OCI-M2 (cell line): ENCODE results near the gene INPP5K.
"Not testable (repeated sequence)": the region's sequence is repeated elsewhere in the genome, so short reads cannot be mapped to it uniquely, and the experiment has no call there.

Experiments used
- DNase-seq: peaks from one replicate; lab custom pipeline; 2025; ENCODE audit not compliant: unreplicated experiment; lab: John Stamatoyannopoulos, UW

INPP5K gene

DNA sequence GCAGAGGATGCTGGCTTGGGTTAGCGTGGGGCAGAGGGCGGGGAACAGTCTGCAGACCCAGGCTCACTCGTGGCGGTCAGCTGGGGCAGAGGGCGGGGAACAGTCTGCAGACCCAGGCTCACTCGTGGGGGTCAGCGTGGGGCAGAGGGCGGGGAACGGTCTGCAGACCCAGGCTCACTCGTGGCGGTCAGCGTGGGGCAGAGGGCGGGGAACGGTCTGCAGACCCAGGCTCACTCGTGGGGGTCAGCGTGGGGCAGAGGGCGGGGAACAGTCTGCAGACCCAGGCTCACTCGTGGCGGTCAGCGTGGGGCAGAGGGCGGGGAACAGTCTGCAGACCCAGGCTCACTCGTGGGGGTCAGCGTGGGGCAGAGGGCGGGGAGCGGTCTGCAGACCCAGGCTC lies 7.7 kb downstream of the INPP5K start:
- not testable (repeated sequence) for DNase-seq

DNA sequence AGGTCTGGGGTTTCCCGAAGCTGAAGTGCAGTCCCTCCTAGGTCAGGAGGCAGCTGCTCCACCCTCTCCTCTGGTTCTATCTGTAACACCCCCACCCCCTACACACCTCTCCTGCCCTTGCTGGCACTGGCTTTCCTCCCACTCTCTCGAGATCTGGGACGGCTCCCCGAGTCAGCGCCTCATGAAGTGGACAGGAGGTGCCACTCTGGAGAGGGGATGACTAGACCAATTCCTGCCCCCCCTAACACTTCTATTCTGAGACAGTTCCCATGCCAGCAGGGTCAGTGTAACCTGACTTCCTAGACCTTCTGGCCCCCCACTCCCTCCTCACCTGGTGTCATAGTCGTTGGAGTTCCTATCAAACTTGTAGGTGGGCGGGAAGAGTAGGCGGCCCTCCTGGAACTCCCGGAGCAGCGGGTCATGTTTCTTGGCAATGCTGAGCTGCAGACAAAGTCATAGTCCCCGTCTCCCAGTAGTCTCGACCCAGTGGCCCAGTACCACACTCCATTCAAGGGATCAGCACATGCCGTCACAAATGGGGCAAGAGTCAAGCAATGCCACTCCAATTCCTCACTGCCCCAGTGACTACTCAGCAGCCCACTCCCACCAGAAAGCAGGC lies 9.7 kb downstream of the INPP5K start:
- no peak for DNase-seq

DNA sequence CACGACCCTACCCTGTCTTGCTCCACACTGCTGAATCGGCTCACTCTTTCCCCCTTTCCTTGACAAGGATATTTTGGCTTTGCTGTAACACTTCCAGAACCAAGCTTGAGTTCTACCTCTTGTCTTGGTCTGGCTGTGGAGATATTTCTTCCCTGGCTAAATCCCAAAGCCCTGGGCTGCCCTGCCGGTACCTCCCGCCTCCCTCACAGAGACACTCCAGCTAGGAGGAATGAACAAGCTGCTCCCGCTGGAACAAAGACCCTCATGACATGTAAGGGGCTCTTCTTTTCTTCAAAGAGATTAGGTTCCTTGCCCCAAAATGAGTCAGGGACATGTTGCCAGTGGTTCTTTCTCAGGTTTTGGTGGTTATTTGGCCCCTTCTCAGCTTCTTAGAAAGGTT lies 10.8 kb downstream of the INPP5K start:
- DNase-seq: no peak

DNA sequence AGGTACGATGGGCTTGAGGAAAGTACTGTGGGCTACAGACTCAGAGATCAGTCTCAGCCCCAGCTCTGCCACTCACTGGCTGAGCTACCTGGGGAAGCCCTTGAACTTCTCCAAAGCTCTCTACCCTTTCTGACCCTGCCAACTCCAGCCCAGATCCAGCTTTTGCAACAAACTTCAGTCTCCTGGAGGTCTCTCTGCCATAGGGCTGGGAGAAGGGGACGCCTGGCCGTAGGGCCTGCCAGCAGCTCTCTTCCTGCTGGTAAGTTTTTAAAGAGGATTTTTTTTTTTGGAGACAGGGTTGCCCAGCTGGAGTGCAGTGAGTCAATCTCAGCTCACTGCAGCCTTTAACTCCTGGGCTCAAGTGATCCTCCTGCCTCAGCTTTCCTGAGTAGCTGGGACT lies 11.5 kb downstream of the INPP5K start:
- no peak for DNase-seq

DNA sequence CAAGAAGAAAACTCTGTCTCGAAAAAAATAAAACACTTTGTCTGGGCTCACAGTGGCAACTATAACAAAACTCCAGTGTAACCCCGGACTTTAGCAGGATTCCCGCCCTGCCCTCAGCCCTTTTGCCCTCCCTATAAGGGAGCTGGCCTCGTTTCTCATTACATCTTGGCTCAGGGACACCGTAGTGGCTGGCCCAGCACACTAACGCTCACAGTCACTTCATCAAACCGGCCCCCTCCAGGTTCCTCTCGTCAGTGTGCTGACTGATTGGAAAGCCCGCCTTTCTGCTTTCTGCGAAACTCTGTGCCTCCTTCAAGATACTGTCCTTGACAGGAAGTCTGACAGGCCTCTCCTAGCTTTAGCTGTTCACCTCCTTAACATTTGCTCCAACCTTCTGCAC lies 12.7 kb downstream of the INPP5K start:
- no peak for DNase-seq

DNA sequence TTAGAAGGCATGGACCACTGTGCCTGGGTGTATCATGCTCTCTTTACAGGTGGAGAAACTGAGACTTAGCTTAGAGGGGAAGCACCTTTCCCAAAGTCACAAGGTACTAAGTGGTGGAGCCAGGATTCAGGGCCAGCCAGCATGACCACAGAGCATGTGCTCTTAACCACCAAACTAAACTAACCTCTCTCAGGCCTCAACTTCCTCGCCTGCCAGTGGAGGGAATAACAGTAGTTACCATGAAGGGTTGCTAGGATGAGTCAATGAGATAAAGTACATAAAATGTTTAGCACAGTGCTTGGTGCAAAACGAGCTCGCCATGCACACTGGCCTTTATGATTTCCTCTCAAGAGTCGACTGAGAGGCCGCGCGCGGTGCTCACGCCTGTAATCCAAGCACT lies 17.5 kb downstream of the INPP5K start:
- DNase-seq: no peak

DNA sequence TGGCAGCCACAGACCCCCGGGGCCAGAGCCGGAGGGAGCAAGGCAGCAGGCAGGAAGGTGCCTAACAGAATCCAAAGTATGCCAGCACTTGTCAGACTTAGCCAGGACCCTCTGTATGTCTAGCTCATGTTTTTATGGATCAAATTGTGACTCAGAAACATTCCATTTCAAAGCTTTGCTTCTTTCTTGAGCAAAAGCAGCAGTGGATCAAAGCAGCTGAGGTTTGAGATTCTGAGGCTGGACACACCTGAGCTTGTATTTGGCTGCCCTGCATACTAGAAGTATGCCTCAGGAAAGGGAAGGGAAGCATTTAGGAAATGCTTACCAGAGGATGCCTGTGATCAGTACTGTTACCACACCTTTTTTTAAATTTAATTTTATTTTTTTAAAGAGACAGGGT lies 18.2 kb downstream of the INPP5K start:
- no peak for DNase-seq

DNA sequence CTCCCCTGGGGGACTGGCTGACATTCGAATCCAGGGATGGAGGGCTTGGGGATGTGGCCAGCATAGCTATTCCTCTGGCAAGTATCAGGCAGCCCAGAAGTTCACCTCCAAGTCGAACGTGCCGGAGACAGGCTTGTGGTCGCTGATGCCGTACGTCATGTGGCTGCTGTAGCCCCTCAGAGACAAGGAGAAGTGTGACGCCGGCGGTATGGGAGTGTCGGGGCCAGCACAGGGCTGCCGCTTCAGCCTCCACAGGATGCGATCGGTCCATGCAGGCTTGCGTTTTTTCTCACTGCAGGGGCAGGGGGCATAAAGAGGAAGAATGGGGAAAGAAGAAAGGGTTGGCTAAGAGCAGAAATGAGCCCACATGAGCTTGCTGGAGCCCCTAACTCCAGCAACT lies 18.6 kb downstream of the INPP5K start:
- no peak for DNase-seq

DNA sequence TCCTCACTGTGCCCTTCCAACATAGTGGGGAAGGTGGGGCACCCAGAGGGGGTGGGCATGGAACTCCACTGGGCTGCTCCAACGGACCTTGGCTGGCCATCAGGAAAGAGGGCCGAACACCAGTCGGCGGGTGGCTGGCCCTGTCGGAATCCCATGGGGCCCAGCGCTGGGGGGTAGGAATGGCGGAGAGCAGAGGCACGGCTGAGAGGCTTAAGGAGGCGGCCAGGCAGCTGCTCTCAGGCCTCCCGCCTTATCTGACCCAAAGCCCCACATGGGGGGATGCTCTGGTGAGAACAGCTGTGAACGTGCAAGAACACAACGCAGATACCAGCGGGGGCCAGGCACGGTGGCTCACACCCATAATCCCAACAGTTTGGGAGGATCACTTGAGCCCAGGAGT lies 19.5 kb downstream of the INPP5K start:
- no peak for DNase-seq

DNA sequence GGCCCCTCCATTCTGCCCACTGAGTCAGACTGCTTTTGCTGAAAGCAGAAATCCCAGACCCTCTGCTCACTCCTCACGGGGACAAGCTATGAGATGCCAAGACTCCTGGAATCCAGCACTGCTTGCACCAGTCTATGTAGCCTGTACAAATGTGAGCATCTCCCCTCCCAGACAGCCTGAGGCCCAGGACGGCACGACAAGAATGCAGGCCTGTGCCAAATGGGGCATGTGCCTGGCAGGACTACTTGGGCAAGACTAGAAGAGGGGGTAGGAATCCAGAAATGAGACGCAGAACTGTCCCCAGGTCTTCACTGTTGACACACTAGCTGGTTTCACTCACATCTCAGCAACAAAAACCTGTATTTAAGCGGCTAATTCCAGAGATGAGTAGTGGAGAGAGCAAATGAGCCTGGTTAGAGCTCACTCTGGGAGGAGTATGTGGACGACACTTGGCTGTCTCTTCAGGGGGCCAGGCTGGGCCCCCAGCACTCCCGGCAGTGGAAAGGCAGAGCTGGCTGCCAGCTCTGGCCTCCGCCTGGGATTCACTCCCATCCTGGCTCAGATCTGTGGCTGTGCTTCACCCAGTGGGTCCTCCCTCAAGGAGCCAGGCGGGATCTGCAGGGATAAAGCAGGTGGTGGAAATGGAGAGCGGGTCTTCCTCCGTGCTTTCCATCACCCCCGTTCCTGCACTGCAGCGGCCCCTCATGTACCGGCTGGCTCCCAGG lies 21.0 kb downstream of the INPP5K start:
- DNase-seq: no peak

DNA sequence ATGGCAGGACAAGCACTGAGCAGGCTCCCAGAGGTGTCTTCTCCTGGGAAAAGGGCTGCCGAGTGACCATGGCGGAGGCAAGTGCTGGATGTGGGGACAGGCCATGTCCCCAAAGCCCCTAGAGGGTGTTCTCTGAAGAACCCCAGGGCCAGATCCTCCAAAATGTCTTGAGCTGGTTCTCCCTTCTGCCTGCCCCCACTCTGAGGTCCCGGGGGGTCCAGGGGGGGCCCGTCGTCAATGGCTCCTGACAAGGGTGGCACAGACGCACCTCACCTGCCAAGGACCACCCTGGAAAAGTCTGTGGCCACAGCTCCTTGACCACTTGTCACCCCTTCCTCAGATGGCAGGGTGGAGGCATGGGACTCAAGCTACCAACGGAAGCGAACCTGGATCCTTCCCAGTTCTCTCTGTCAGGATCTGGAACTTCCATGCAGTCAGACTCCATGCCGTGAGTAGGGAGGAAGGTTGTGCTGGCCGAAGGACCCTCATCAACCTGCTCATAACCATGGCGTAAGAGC lies 21.6 kb downstream of the INPP5K start:
- DNase-seq: no peak

DNA sequence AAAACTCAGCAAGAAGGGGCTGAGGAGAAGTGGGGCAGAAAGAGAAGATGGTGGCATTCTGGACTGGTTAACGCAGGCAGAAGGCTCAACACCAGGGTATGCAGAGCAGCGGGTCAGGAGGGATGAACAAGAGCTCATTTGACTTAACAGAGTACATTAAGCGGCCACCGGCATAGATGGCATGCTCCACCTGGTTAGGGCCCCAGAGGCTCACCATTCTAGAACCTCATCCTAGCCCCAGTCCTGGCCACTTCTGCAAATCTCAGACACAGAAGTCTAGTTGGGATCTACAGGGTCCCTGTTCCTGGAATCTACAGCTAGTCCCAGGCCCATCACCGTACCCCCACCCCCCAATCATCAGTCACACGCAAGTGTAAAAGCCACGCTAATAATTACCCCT lies 22.2 kb downstream of the INPP5K start:
- DNase-seq: no peak

DNA sequence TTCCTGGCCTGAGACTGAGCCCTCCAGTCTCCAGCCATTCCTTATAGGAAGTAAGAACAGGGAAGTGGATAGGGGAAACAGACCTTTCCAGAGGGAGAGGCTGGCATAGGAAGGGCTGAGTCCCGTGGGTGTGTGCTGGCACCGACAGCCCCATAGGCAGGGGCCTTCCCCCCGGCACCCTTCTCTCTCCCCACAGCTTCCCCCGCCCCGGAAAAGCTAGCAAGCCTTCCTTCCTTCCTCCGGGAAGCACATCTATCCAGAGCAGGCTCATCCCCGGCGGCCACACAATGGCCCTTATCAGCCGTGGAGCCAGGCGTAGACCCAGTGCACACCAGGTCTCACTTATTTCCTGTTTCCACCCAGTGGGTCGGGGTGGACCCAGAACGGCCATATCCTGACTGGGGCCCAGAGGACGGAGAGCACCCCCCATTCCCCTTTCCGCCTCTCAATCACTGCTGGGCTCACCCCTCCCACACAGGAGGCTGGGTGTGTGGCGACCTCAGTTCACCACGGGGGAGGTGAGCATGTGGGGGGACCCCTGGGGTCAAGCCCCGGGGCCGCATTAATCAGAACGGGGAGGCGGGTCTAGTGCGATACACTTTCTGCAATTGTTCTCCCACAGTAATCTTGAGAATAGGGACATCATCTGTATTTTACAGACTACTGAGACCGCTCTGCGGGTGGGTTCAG lies 23.0 kb downstream of the INPP5K start:
- DNase-seq: no peak

DNA sequence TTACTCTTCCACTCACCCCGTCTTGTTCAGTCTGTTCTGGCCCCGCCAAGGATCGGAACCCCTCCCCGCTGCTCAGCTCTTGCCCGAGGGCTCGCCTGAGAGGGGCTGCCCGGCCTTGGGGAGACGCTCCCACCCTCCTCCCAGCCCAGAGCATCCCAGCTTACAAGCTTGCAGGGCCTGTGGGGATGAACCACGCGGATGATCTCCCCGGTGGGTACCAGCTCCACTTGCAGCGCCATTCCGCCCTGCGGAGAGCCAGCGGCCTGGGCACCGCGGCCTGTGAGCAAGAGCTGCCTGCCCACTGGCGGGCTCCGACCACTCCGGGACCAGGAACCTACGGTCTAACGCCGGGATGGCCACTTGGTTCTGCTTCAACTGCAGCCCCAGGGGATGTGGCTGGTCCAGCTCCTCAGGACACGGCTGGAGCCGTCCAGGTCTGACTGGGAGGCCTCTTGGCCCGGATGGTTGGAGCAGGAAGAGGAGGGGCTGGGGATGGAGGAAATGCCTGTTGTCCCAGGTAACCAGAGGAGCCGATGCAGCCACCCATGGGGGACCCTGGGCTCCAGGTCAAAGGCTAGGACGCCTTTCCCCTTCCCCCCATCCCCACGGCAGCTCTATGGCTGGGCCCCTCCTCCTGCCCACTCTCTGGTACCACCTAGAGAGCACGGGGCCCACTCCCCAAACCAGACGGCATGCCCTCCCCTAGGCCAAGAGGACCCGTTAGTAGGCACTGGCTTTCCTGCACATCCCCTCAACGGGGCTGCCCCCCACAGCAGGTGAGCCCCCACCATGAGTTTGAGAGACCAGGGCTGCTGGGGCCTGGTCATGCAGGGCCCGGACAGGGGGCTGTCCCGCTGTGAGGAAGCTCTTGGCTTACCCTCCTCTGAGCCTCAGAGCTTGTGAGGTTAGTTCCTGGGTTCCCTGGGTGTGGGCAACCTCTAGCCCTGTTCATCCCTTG lies 23.9 kb downstream of the INPP5K start, which contains the start of gene MYO1C:
MYO1C (minus strand) TSS at position 438 of the 958 bp plus-strand sequence; CDS start at position 239, 199 bp downstream.
- no peak for DNase-seq

DNA sequence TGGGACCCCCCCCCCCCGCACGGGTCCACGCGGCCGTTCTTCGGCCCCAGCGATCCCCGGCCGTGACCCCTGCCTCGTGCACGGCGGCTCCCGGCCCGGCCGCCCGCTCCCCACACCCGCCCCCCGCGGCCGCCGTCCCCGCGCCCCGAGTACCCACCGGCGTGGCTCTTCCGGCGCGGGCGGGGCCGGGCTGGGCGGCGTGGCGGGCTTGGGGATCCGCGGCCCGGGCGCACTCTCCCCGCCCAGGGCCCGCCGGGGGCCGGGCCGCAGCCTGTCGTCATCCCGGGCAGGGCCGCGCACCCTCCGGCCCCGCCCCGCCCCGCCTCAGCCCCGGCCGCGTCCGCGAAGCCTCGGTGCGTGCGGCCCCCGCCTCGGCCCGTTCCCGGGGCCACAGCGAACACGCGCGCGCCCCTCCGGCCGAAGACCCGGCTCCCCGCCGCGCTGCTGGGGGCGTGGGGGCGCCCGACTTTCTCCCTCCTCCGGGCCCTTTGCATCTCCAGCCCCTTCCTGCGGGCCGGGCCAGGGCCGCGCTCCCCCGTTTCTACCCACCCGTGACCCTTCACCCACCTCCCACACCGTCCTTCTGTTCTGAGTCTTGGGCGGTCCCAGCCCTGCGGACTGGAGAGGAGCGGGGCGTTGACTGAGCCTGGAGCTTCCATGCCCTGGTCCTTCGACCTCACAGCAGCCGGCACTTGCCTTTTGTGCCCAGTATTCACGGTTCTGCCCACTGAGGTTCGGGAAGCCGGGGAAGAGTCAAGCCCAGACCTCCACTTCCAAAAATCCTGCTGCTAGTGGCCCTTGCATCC lies 24.8 kb downstream of the INPP5K start:
- DNase-seq: no peak

DNA sequence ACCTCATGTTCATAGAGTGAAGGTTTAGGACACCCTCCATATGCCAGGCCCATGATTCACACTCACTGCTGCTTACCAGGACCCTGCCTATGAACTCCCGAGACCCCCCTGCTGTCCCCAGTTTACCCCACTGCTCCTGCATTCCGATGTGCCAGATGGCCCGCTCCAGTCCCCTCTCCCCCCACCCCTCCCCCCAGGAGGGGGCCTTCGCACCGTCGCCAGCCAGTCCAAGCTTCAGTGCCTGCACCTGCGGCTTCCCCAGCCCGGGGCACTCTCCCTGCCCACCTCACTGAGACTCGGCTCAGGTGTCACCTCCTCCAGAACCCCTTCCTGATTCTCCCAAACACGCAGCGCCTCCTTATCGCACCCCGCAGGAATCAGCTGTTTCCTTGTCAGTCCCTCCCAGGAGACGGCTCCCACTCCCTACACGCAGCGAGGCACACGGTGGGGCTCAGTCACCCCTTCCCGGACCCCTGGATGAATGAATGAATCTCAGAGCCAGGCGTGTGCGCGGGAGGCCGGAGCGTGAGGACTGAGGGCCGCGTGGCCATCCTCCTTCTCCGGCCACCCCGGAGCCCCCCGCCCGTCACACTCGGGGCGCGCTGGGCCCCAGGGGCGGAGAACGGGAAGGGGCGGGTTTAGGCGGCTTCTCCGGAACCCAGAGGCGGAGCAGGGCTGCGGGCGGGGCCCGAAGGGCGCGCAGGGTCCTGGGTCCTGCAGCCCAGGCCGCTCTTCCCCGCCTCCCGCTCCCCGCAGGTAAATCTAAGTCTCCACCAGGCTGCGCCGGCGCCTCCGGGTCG lies 25.6 kb downstream of the INPP5K start:
- DNase-seq: no peak

DNA sequence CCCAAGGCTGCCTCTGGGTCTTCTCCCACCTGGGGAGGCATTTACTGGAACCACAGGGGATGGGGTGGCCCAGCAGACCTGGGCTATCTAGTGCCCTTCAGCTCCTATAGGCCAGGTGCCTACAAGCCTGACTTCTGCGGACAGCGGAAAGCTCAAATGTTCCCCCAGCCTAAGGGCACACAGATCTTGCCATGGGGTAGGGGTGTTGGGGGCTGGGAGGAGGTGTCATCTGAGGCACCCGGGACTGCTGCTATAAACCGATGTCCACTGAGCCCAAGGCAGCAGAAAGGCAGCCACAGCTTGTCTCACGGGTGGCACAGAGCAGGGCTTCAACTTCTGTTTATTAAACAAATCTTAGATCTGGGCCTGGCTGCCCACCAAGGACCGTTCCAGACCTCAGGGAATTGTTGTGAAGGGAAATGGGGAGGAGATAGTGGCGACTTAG lies 27.6 kb downstream of the INPP5K start:
- DNase-seq: no peak

DNA sequence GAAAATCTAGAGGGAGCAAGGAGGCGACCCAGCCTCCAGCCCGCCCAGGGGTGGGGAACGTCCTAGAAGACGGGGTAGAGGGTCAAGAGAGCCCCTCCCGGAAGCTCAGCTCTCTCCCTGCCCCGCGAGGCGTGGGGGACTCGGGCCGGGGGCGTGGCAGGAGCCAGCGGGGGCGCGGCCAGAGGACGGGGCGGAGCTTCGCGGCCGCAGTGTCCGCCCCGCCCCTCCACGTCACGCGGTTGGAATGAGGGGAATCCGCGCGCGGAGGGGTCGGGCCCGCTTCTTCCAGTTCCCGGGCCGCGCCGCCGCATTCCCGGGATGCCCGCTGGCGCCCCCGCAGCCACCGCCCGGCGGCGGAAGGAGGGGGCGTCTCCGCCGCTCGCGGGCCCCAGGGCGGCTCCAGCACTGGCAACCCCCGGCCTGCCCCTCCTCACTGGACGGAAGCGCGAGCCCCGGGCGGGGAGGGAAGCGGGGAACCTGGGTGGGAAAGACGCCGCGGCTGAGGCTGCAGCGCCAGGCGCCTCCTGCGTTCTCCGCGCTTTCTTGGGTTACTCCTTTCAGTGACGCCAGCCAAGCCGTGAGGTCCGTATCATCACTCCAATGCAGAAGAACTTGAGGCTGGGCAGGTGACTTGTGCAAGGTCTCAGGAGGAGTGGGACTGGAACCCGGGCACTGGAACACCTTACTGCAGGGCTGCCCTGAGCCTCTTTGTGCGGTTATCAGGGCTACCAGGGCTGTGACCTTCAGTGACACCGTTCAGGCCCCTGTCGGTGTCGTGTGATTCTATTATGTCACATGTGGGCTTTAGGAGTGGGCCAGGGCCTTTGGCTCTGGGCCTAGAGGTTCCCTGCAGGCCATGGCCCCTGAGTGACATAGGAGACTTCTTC lies 28.2 kb downstream of the INPP5K start:
- DNase-seq: peak; percentile 23
